ENCODE measurements around the gene STX1B.
"Not testable (repeated sequence)": the region's sequence is repeated elsewhere in the genome, so short reads cannot be mapped to it uniquely, and the experiment has no call there.

Gene STX1B

GRCh38 chr16:30948667-30949649 is 61.5 kb downstream of the STX1B start, which contains the start of gene ORAI3:
Gene ORAI3 (plus strand): TSS chr16:30949068. CDS start chr16:30949290, 222 bp downstream.
- DNase-seq = peak; percentile 29

- DNase-seq = peak; percentile 95
Measured at GRCh38 chr16:30947859-30948666, 62.4 kb downstream of the STX1B start.

GRCh38 chr16:30947541-30947858 is 62.9 kb downstream of the STX1B start:
- DNase-seq = no peak

DNA sequence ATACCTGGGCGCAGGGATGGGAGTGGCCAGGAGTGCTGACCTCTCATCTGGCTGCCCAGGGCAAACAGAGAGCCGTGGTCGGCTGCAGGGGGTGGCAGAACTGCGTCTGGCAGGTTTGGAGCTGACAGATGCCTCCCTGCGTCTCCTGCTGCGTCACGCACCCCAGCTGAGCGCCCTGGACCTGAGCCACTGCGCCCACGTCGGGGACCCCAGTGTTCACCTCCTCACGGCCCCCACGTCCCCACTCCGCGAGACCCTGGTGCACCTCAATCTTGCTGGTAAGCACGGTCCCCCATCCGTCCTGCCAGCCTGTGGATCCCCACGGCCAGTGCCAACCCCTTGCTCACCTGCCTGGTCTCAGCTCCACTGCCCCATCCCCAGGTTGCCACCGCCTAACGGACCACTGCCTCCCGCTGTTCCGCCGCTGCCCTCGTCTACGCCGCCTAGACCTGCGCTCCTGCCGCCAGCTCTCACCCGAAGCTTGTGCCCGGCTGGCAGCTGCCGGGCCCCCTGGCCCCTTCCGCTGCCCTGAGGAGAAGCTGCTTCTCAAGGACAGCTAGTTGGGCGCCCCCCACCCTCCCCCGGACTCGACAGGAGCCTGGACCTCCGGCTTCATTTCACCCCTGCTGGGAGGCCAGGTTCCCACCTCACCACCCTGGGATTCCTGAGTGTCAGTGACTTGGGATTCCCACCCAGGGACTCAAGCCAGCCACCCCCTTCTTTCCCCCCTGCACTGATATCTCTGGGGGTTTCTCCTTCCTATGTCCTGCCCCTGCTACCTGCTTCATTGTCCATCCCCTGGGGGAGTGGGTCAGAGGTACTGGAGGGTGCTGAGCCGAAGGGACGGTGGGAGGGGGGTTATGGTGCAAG is 63.5 kb downstream of the STX1B start:
- no peak for DNase-seq

DNA sequence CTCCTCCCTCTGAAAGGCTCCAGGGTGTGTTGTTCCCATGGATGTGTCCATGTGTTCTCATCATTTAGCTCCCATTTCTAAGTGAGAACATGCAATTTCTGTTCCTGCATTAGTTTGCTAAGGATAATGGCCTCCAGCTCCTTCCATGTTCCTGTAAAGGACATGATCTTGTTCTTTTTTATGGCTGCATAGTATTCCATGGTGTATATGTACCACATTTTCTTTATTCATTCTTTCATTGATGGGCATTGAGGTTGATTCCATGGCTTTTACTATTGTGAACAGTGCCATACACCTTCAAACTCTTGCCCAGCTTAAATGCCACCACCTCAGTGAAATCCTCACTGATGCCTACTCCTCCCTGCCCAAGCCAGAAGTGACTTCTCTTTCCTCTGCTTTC is 66.1 kb downstream of the STX1B start:
- DNase-seq = no peak

DNA sequence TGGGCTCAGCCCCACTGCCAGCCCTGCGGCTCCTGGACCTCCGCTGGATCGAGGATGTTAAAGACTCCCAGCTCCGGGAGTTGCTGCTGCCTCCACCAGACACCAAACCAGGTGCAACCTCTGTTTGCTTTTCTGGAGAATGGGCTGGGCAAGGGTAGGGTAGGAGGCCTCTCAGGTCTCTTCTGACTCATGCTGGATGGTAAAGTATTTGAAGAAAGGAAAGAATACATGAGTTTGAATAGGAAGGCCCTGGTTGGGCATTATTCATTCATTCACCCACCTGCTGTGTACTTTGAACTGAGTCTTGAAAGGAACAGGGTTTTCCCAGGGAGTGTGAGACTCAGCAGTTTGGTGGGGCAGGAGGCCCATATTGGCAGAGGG is 68.0 kb downstream of the STX1B start:
- no peak for DNase-seq

- DNase-seq = peak; percentile 19
Measured at GRCh38 chr16:30941600-30942425, 68.6 kb downstream of the STX1B start.

DNA sequence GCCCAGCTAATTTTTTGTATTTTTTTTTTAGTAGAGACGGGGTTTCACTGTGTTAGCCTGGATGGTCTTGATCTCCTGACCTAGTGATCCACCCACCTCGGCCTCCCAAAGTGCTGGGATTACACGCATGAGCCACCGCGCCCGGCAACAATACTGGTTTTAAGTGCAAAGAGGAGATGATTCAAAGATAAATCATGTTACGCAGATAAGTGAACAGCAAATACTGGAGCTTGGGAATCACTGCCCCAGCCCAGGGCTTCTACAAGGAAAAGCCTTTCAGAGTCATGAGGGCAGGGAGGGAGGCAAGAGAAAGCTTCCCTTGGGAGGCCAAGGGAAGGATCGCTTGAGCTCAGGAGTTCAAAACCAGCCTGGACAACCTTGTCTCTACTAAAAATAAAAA is 70.9 kb downstream of the STX1B start:
- DNase-seq = not testable (repeated sequence)
